Endothelial cell of umbilical vein (primary cell): ENCODE results near the gene FAM53B. TPM values are rescaled to one million over a fixed set of nuclear protein-coding genes. Genes with fewer than 3 reads are reported as not detected.
"Not testable (repeated sequence)": the region's sequence is repeated elsewhere in the genome, so short reads cannot be mapped to it uniquely, and the experiment has no call there.

Experiments
- BruUV-seq: library from RNA; stranded (reverse); fragments of 400-500 nt; replicated peaks from 2 replicates; lab custom pipeline; 2021; lab: Mats Ljungman, UMichigan
- CTCF ChIA-PET: fragments of 300-600, 350-600 bp; sonication (Branson Sonifier 250); formaldehyde crosslinking; loops from one replicate; lab custom pipeline; 2021; ENCODE audit warnings: antibody characterized with exemption, inconsistent platforms; lab: Charles Lee
- POLR2A ChIA-PET: fragments of 300-600, 350-600 bp; sonication (Branson Sonifier 250); formaldehyde crosslinking; loops from one replicate; lab custom pipeline; 2021; ENCODE audit warnings: antibody characterized with exemption, inconsistent platforms; lab: Charles Lee
- DNase-seq: peaks from one replicate; pipeline ENCODE4 v3.0.0-alpha.2; 2011; ENCODE audit warnings: low read depth, low spot score
- FAIRE-seq: peaks from 2 replicates; lab custom pipeline; 2011; peaks lifted over from hg19 to GRCh38; lab: Jason Lieb, UNC
- H2AFZ ChIP-seq: 2 replicates; pipeline ENCODE4 v1.6.0; 2012; ENCODE audit warnings: low read depth, low read length, control low read depth, inconsistent platforms
- H3K27ac ChIP-seq: 2 replicates; pipeline ENCODE4 v1.5.1; 2011; ENCODE audit warnings: low read depth, mild to moderate bottlenecking, control low read depth, low read length, moderate library complexity; ENCODE audit not compliant: insufficient read depth
- H3K27me3 ChIP-seq, 2 experiments: 2 replicates each; pipeline versions ENCODE4 v1.6.0 to v1.6.1; 2011; ENCODE audit warnings: low read length in 2 of 2, mixed read lengths in 1 of 2; ENCODE audit not compliant: control insufficient read depth in 2 of 2, insufficient read depth in 2 of 2
- H3K36me3 ChIP-seq, 2 experiments: 2 replicates in 1 of 2; 3 replicates in 1 of 2; pipeline ENCODE4 v1.5.1; 2011; ENCODE audit warnings: low read length in 2 of 2, mild to moderate bottlenecking in 1 of 2, moderate library complexity in 1 of 2; ENCODE audit not compliant: control insufficient read depth in 2 of 2, insufficient read depth in 2 of 2; ENCODE audit errors: extremely low read depth in 1 of 2
- H3K4me1 ChIP-seq: 3 replicates; pipeline ENCODE4 v1.5.1; 2011; ENCODE audit warnings: mild to moderate bottlenecking, low read length; ENCODE audit not compliant: control insufficient read depth, insufficient read depth; ENCODE audit errors: extremely low read depth
- H3K4me2 ChIP-seq: 2 replicates; pipeline ENCODE4 v1.6.1; 2011; ENCODE audit warnings: low read length, control low read depth, mixed read lengths; ENCODE audit not compliant: insufficient read depth
- H3K4me3 ChIP-seq, 3 experiments: fragments of 200-600 bp in 1 of 3; sonication (generic), shearing (Covaris generic) in 1 of 3; replicated peaks in 1 of 3; 2 replicates each; pipeline ENCODE4 v1.5.1; 2011 to 2016; ENCODE audit warnings: control low read depth in 3 of 3, low read length in 3 of 3, mild to moderate bottlenecking in 2 of 3, inconsistent platforms in 1 of 3, low read depth in 1 of 3, moderate library complexity in 1 of 3; ENCODE audit not compliant: insufficient read depth in 1 of 3
- H3K79me2 ChIP-seq: 2 replicates; pipeline ENCODE4 v1.6.0; 2012; ENCODE audit warnings: low read length, inconsistent platforms; ENCODE audit not compliant: control insufficient read depth, insufficient read depth
- H3K9ac ChIP-seq: replicated peaks from 2 replicates; pipeline ENCODE3; 2011; ENCODE audit warnings: low read length, control low read depth; ENCODE audit not compliant: insufficient read depth; ENCODE audit errors: extremely low read depth
- H3K9me1 ChIP-seq: replicated peaks from 3 replicates; pipeline ENCODE4 v1.6.0; 2011; ENCODE audit warnings: mild to moderate bottlenecking, low read length; ENCODE audit not compliant: control insufficient read depth, insufficient read depth; ENCODE audit errors: extremely low read depth
- H3K9me3 ChIP-seq: replicated peaks from 2 replicates; pipeline ENCODE4 v1.5.1; 2012; ENCODE audit warnings: low read length, inconsistent platforms; ENCODE audit not compliant: control insufficient read depth, insufficient read depth
- H4K20me1 ChIP-seq: replicated peaks from 2 replicates; pipeline ENCODE3; 2011; ENCODE audit warnings: mild to moderate bottlenecking, low read length; ENCODE audit not compliant: control insufficient read depth, insufficient read depth; ENCODE audit errors: extremely low read depth
- CTCF ChIP-seq, 2 donors: IDR thresholded peaks; 1 replicate in 1 of 2; 2 replicates in 1 of 2; pipeline ENCODE4 v1.5.1; 2011; ENCODE audit warnings: low read length in 2 of 2, mild to moderate bottlenecking in 2 of 2, moderate library complexity in 2 of 2, control low read depth in 1 of 2, inconsistent platforms in 1 of 2, low read depth in 1 of 2; ENCODE audit not compliant: insufficient read depth in 1 of 2; ENCODE audit errors: extremely low read depth in 1 of 2
- EZH2 ChIP-seq: IDR thresholded peaks from 2 replicates; pipeline ENCODE4 v1.6.1; 2012; ENCODE audit warnings: borderline replicate concordance, low read depth, mild to moderate bottlenecking, moderate library complexity, low read length, inconsistent platforms; ENCODE audit not compliant: severe bottlenecking
- FOS ChIP-seq: IDR thresholded peaks from 2 replicates; pipeline ENCODE4 v1.6.1; 2011; ENCODE audit warnings: mild to moderate bottlenecking, low read length, moderate library complexity, borderline replicate concordance; ENCODE audit not compliant: insufficient read depth
- GATA2 ChIP-seq: IDR thresholded peaks from 2 replicates; pipeline ENCODE4 v1.7.0; 2011; ENCODE audit warnings: low read depth, mild to moderate bottlenecking, moderate library complexity, mixed read lengths, low read length; ENCODE audit not compliant: insufficient read length, insufficient read depth
- JUN ChIP-seq: IDR thresholded peaks from 2 replicates; pipeline ENCODE4 v1.6.1; 2011; ENCODE audit warnings: borderline replicate concordance, low read depth; ENCODE audit not compliant: insufficient read length, insufficient read depth
- MYC ChIP-seq: IDR thresholded peaks from one replicate; pipeline ENCODE4 v1.6.1; 2011; ENCODE audit warnings: mild to moderate bottlenecking, low read depth, low read length
- POLR2A ChIP-seq: IDR thresholded peaks from 2 replicates; pipeline ENCODE4 v1.6.1; 2012; ENCODE audit warnings: low read depth, mild to moderate bottlenecking, control low read depth, low read length
- dilution Hi-C: fragments of 300-500 bp; cut with MboI; formaldehyde crosslinking; loops from one replicate; pipeline ENCODE4 v1.15.0; 2019; ENCODE audit warnings: low sequenced_read_pairs; ENCODE audit not compliant: extremely low pct_ligation_motif_present
- intact Hi-C: fragments of 100-400 bp; cut with micrococcal nuclease; formaldehyde crosslinking; loops from one replicate; pipeline ENCODE4 v1.10.0; 2022
- polyA plus RNA-seq, 4 experiments: library from polyadenylated mRNA; depleted of rRNA in 3 of 4; stranded (reverse) in 3 of 4; unstranded in 1 of 4; fragments of >200 nt; gene quantifications; 2 replicates each; pipeline versions ENCODE4 v1.2.1 to v1.2.3, GENCODE V29; 2011 to 2012; ENCODE audit warnings: missing spikeins in 1 of 4
- total RNA-seq: library from RNA; stranded (reverse); gene quantifications from 2 replicates; pipeline ENCODE4 v1.2.3, GENCODE V29; 2021
- TF ChIP-seq, protein P1 (sequence below): IDR thresholded peaks from 2 replicates; pipeline ENCODE4 v1.6.1; 2011; ENCODE audit not compliant: insufficient read depth, insufficient read length

Gene FAM53B
- total and polyA plus RNA-seq, 2 donors (not counting 3 experiments of a cell fraction or from before 2014, with no cell fraction given) = 8.5 to 21.1 TPM

DNA sequence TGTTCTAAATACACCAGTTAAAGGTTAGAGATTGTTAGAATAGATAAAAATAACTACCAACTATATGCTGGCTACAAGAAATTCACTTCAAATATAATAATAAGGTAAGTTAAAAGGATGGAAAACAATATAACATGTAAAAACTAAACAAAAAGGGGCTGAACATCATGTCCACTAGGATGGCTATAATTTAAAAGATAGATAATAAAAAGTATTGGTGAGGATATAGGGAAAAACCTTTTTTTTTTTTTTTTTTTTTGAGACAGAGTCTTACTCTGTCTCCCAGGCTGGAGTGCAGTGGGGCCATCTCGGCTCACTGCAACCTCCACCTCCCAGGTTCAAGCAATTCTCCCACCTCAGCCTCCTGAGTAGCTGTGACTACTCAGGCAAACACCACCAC, 38.7 kb upstream of the FAM53B start:
- BruUV-seq, dilution Hi-C loops, FAIRE-seq, POLR2A ChIA-PET, DNase-seq, H3K27ac ChIP-seq, H3K4me1 ChIP-seq, CTCF ChIA-PET, H3K4me2 ChIP-seq, H3K27me3 ChIP-seq, H4K20me1 ChIP-seq, H2AFZ ChIP-seq, H3K9ac ChIP-seq, H3K9me3 ChIP-seq, H3K4me3 ChIP-seq, H3K36me3 ChIP-seq, H3K79me2 ChIP-seq, intact Hi-C loops, H3K9me1 ChIP-seq: not testable (repeated sequence)

- Histone ChIP-seq H4K20me1 (no peaks in the 10 kb centered on the region), H3K36me3 (peaks cover 0 to 2% of the 10 kb centered on the region in 2 experiments), H3K4me1 (peaks cover 6% of the 10 kb centered on the region), H2AFZ (no peak overlapping the region), H3K79me2 (no peaks in the 10 kb centered on the region), H3K4me2 (no peak overlapping the region), H3K9me3 (no peaks in the 10 kb centered on the region), H3K27me3 (no peaks in the 10 kb centered on the region), H3K9me1 (no peaks in the 10 kb centered on the region), H3K4me3 (no peak overlapping the region), H3K9ac (no peak overlapping the region), H3K27ac (no peak overlapping the region)
- DNase-seq = no peak
- no peak for FAIRE-seq
- TF ChIP-seq POLR2A = no peak
- TF ChIP-seq EZH2 = no peak
- TF ChIP-seq CTCF (IDR thresholded peaks at IDR 0.05; ENCODE audit: extremely low read depth in 1 of 2, insufficient read depth in 1 of 2, low read depth in 1 of 2, low read length in 2 of 2) = no peak
- TF ChIP-seq FOS = no peak
- TF ChIP-seq, protein P1, sequence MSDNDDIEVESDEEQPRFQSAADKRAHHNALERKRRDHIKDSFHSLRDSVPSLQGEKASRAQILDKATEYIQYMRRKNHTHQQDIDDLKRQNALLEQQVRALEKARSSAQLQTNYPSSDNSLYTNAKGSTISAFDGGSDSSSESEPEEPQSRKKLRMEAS = no peak
- TF ChIP-seq GATA2 = no peak
- no peak for TF ChIP-seq MYC
- no peak for TF ChIP-seq JUN
- POLR2A ChIA-PET = no interaction called here
- no TSS peak for BruUV-seq
- dilution Hi-C loops = no loop called here
- intact Hi-C loops = no loop called here
- CTCF ChIA-PET = no interaction called here
These were observed 24.6 kb upstream of the FAM53B start for GRCh38 chr10:124768791-124769190.
